Right ventricle myocardium inferior (tissue), 1 donor: ENCODE measurements around the gene MARCHF7. TPM values are rescaled to one million over a fixed set of nuclear protein-coding genes. Genes with fewer than 3 reads are reported as not detected.
"Not testable (repeated sequence)": the region's sequence is repeated elsewhere in the genome, so short reads cannot be mapped to it uniquely, and the experiment has no call there.

Experiments
- ATAC-seq: fragments of 200-7000 bp; cut with Tn5 transposase; one replicate; pipeline ENCODE4 v1.9.1; 2020; ENCODE audit warnings: mild to moderate bottlenecking, moderate library complexity
- DNase-seq: peaks from one replicate; pipeline ENCODE4 v3.0.0; 2021; ENCODE audit errors: missing footprints
- intact Hi-C: fragments of 100-400 bp; cut with DNase I; formaldehyde crosslinking; loops from one replicate; pipeline ENCODE4 v1.11.0; 2022
- long read RNA-seq: library from polyadenylated mRNA; unstranded; transcript quantifications from one replicate; pipeline ENCODE4 v2.0.0, GENCODE V29; 2021
- total RNA-seq: library from RNA; stranded (reverse); fragmentation: NEBNext Ultra II Directional; extraction: Animal tissue kit (Norgen Biotek cat#: 25700); gene quantifications from one replicate; pipeline ENCODE4 v1.2.1, GENCODE V29; 2021
- donor health status: DM: no; HTN: yes; CAD: no; lungs with severe emphysema.

Gene MARCHF7
- total RNA-seq = 79.3 TPM
- long read RNA-seq, full-length matches to known transcripts = 18 of 69 reads
- long read RNA-seq, partial matches to known transcripts = 5 of 69 reads
- long read RNA-seq, other reads (novel, unspliced or antisense) = 46 of 69 reads

GRCh38 chr2:159712143-159712928 lies at the start of gene MARCHF7:
Gene MARCHF7 (plus strand): TSS chr2:159712506. CDS start chr2:159729023, 16,517 bp downstream.
- ATAC-seq (peak; percentile 99), DNase-seq (peak; percentile 99)
- intact Hi-C loops = loop anchor here (1.0 to 10.0 kb wide), 4 partner anchors 45 to 232 kb away; no protein-coding TSS in a partner anchor

- ATAC-seq, DNase-seq, intact Hi-C loops: not testable (repeated sequence)
Measured at GRCh38 chr2:159667423-159667822, 44.9 kb upstream of the MARCHF7 start.

GRCh38 chr2:159671047-159671446 lies 41.3 kb upstream of the MARCHF7 start:
- DNase-seq = no peak
- ATAC-seq = no peak
- intact Hi-C loops = no loop called here

GRCh38 chr2:159677654-159678053 lies 34.7 kb upstream of the MARCHF7 start:
- DNase-seq (no peak), ATAC-seq (no peak)
- intact Hi-C loops = no loop called here

GRCh38 chr2:159680692-159681091 lies 31.6 kb upstream of the MARCHF7 start:
- intact Hi-C loops = no loop called here
- DNase-seq = no peak
- no peak for ATAC-seq

- no peak for ATAC-seq
- no peak for DNase-seq
- intact Hi-C loops = no loop called here
Measured at GRCh38 chr2:159683817-159684216, 28.5 kb upstream of the MARCHF7 start.

GRCh38 chr2:159684796-159685195 lies 27.5 kb upstream of the MARCHF7 start:
- ATAC-seq (no peak), DNase-seq (no peak)
- intact Hi-C loops = no loop called here

GRCh38 chr2:159694500-159695040 lies 17.7 kb upstream of the MARCHF7 start:
- intact Hi-C loops = no loop called here
- DNase-seq = no peak
- ATAC-seq = no peak

GRCh38 chr2:159695795-159696448 lies 16.4 kb upstream of the MARCHF7 start:
- DNase-seq (no peak), ATAC-seq (no peak)
- intact Hi-C loops = no loop called here

- intact Hi-C loops = no loop called here
- DNase-seq = no peak
- ATAC-seq = no peak
Measured at GRCh38 chr2:159703491-159703890, 8.8 kb upstream of the MARCHF7 start.

GRCh38 chr2:159706385-159706980 lies 5.8 kb upstream of the MARCHF7 start:
- ATAC-seq (peak; percentile 8), DNase-seq (no peak)
- intact Hi-C loops = no loop called here

- intact Hi-C loops = no loop called here
- no peak for ATAC-seq
- DNase-seq = no peak
Measured at GRCh38 chr2:159708066-159708760, 4.1 kb upstream of the MARCHF7 start.

- DNase-seq (no peak), ATAC-seq (no peak)
- intact Hi-C loops = loop anchor here (5.0 to 10.0 kb wide), 2 partner anchors 47 to 234 kb away; no protein-coding TSS in a partner anchor
Measured at GRCh38 chr2:159710601-159711180, 1.6 kb upstream of the MARCHF7 start.

GRCh38 chr2:159711562-159712142 lies 654 bp upstream of the MARCHF7 start:
- intact Hi-C loops = loop anchor here (1.0 to 10.0 kb wide), 4 partner anchors 46 to 233 kb away; no protein-coding TSS in a partner anchor
- DNase-seq (no peak), ATAC-seq (no peak)

GRCh38 chr2:159712929-159713420 lies 669 bp downstream of the MARCHF7 start:
- DNase-seq (no peak), ATAC-seq (peak; percentile 38)
- intact Hi-C loops = loop anchor here (1.0 to 10.0 kb wide), 4 partner anchors 44 to 232 kb away; no protein-coding TSS in a partner anchor

GRCh38 chr2:159713631-159714246 lies 1.4 kb downstream of the MARCHF7 start:
- DNase-seq (no peak), ATAC-seq (no peak)
- intact Hi-C loops = loop anchor here (2.0 to 10.0 kb wide), 3 partner anchors 44 to 231 kb away; no protein-coding TSS in a partner anchor
